H1 (cell line): Measurements from ENCODE around the gene BIRC2. TPM values are rescaled to one million over a fixed set of nuclear protein-coding genes. Genes with fewer than 3 reads are reported as not detected.

Source experiments
- CTCF ChIA-PET: fragments of 300-600 bp; sonication (Branson Sonifier 250); formaldehyde crosslinking; loops from one replicate; lab custom pipeline; 2021; ENCODE audit not compliant: partially characterized antibody; lab: Charles Lee
- POLR2A ChIA-PET: fragments of 300-600 bp; sonication (Branson Sonifier 250); formaldehyde crosslinking; loops from one replicate; lab custom pipeline; 2021; ENCODE audit warnings: inconsistent platforms; ENCODE audit not compliant: partially characterized antibody; lab: Charles Lee
- DNase-seq, 2 experiments: peaks; one replicate each; pipeline versions ENCODE4 v3.0.0 to v3.0.0-alpha.2; 2010 to 2022; ENCODE audit warnings: low spot score in 2 of 2, low read depth in 1 of 2, mixed read lengths in 1 of 2
- FAIRE-seq: peaks from 2 replicates; lab custom pipeline; 2011; peaks lifted over from hg19 to GRCh38; lab: Jason Lieb, UNC
- H2AFZ ChIP-seq: 2 replicates; pipeline ENCODE4 v1.8.1; 2012; ENCODE audit warnings: low read length, inconsistent platforms
- H2AK5ac ChIP-seq: 2 replicates; pipeline ENCODE4 v1.6.1; 2013; ENCODE audit warnings: low read depth, low read length
- H2BK120ac ChIP-seq: replicated peaks from 2 replicates; pipeline ENCODE3; 2013; ENCODE audit warnings: low read depth, low read length, inconsistent platforms
- H2BK12ac ChIP-seq: 2 replicates; pipeline ENCODE4 v1.6.1; 2013; ENCODE audit warnings: low read depth, low read length
- H2BK15ac ChIP-seq: 2 replicates; pipeline ENCODE4 v1.6.1; 2013; ENCODE audit warnings: low read length
- H2BK20ac ChIP-seq: 2 replicates; pipeline ENCODE4 v1.6.1; 2013; ENCODE audit warnings: low read length
- H2BK5ac ChIP-seq: 2 replicates; pipeline ENCODE4 v1.6.1; 2013; ENCODE audit warnings: low read depth, low read length
- H3K14ac ChIP-seq: 2 replicates; pipeline ENCODE4 v1.6.1; 2013; ENCODE audit warnings: inconsistent platforms; ENCODE audit not compliant: insufficient read length
- H3K18ac ChIP-seq: 2 replicates; pipeline ENCODE4 v1.6.1; 2013; ENCODE audit warnings: low read length; ENCODE audit errors: extremely low read depth
- H3K23ac ChIP-seq: 2 replicates; pipeline ENCODE4 v1.6.1; 2013; ENCODE audit warnings: inconsistent platforms; ENCODE audit not compliant: insufficient read length
- H3K23me2 ChIP-seq: 2 replicates; pipeline ENCODE4 v1.6.1; 2013; ENCODE audit warnings: low read depth, low read length
- H3K27ac ChIP-seq: 2 replicates; pipeline ENCODE4 v1.6.1; 2011; ENCODE audit warnings: low read depth, low read length, inconsistent platforms
- H3K27me3 ChIP-seq, 4 experiments: replicated peaks in 1 of 4; 1 replicate in 1 of 4; 2 replicates in 3 of 4; pipeline versions ENCODE4 v1.6.1 to v1.8.1; 2011 to 2013; ENCODE audit warnings: low read length in 3 of 4, mild to moderate bottlenecking in 3 of 4, inconsistent platforms in 2 of 4, mixed read lengths in 2 of 4, moderate library complexity in 1 of 4; ENCODE audit not compliant: control insufficient read depth in 3 of 4, insufficient read depth in 3 of 4; ENCODE audit errors: extremely low read depth in 1 of 4
- H3K36me3 ChIP-seq, 4 experiments: 2 replicates each; pipeline versions ENCODE4 v1.6.1 to v1.8.1; 2011 to 2013; ENCODE audit warnings: mild to moderate bottlenecking in 4 of 4, low read length in 3 of 4, moderate library complexity in 2 of 4, control low read depth in 1 of 4, inconsistent platforms in 1 of 4; ENCODE audit not compliant: insufficient read depth in 4 of 4, control insufficient read depth in 2 of 4
- H3K4ac ChIP-seq: replicated peaks from 2 replicates; pipeline ENCODE3; 2013; ENCODE audit warnings: low read length, low read depth, mixed read lengths, inconsistent platforms; ENCODE audit not compliant: insufficient read length
- H3K4me1 ChIP-seq, 4 experiments: replicated peaks in 1 of 4; 1 replicate in 1 of 4; 2 replicates in 3 of 4; pipeline versions ENCODE4 v1.6.1 to v1.8.1; 2011 to 2013; ENCODE audit warnings: low read length in 3 of 4, inconsistent platforms in 2 of 4, mixed read lengths in 1 of 4; ENCODE audit not compliant: insufficient read depth in 4 of 4, control insufficient read depth in 3 of 4
- H3K4me2 ChIP-seq, 2 experiments: 2 replicates each; pipeline versions ENCODE4 v1.6.1 to v1.8.1; 2011 to 2013; ENCODE audit warnings: low read depth in 2 of 2, low read length in 2 of 2, control low read depth in 1 of 2, inconsistent platforms in 1 of 2, mild to moderate bottlenecking in 1 of 2; ENCODE audit not compliant: insufficient read depth in 1 of 2
- H3K4me3 ChIP-seq, 4 experiments: fragments of 200-600, 300-600 bp in 1 of 4; sonication (generic), shearing (Covaris generic), sonication (Bioruptor Twin) in 1 of 4; 2 replicates each; pipeline versions ENCODE4 v1.5.1 to v1.8.1; 2011 to 2016; ENCODE audit warnings: low read length in 4 of 4, low read depth in 3 of 4, control low read depth in 2 of 4, inconsistent platforms in 2 of 4, mild to moderate bottlenecking in 2 of 4, mixed read lengths in 1 of 4, moderate library complexity in 1 of 4; ENCODE audit not compliant: insufficient read depth in 2 of 4; ENCODE audit errors: extremely low read depth in 1 of 4
- H3K56ac ChIP-seq: replicated peaks from 2 replicates; pipeline ENCODE3; 2013; ENCODE audit warnings: low read depth, mild to moderate bottlenecking, mixed read lengths, low read length, inconsistent platforms; ENCODE audit not compliant: insufficient read length
- H3K79me1 ChIP-seq: 2 replicates; pipeline ENCODE4 v1.6.1; 2013; ENCODE audit warnings: low read depth, low read length, control low read depth
- H3K79me2 ChIP-seq, 2 experiments: 2 replicates each; pipeline versions ENCODE4 v1.6.1 to v1.8.1; 2012 to 2013; ENCODE audit warnings: low read length in 2 of 2, mild to moderate bottlenecking in 2 of 2, inconsistent platforms in 1 of 2; ENCODE audit not compliant: insufficient read depth in 2 of 2, control insufficient read depth in 1 of 2
- H3K9ac ChIP-seq, 4 experiments: replicated peaks in 1 of 4; 1 replicate in 1 of 4; 2 replicates in 3 of 4; pipeline versions ENCODE4 v1.6.1 to v1.8.1; 2011 to 2013; ENCODE audit warnings: low read depth in 3 of 4, low read length in 3 of 4, control low read depth in 2 of 4, mild to moderate bottlenecking in 2 of 4, moderate library complexity in 2 of 4, inconsistent platforms in 1 of 4; ENCODE audit errors: extremely low read depth in 1 of 4
- H3K9me3 ChIP-seq, 2 experiments: 2 replicates each; pipeline versions ENCODE4 v1.6.1 to v1.8.1; 2012 to 2013; ENCODE audit warnings: mild to moderate bottlenecking in 2 of 2, moderate library complexity in 2 of 2, control low read depth in 1 of 2, inconsistent platforms in 1 of 2, low read depth in 1 of 2, low read length in 1 of 2, mixed read lengths in 1 of 2; ENCODE audit not compliant: insufficient read depth in 2 of 2
- H4K20me1 ChIP-seq, 2 experiments: replicated peaks in 1 of 2; 2 replicates each; pipeline versions ENCODE3 to v1.8.1; 2011 to 2013; ENCODE audit warnings: inconsistent platforms in 2 of 2, low read length in 2 of 2, mild to moderate bottlenecking in 1 of 2; ENCODE audit not compliant: insufficient read depth in 2 of 2, control insufficient read depth in 1 of 2
- H4K5ac ChIP-seq: 2 replicates; pipeline ENCODE4 v1.6.1; 2013; ENCODE audit warnings: low read length, low read depth, mixed read lengths, inconsistent platforms; ENCODE audit not compliant: insufficient read length
- H4K8ac ChIP-seq: 2 replicates; pipeline ENCODE4 v1.8.0; 2013; ENCODE audit warnings: mild to moderate bottlenecking, moderate library complexity, low read length, inconsistent platforms; ENCODE audit not compliant: insufficient read depth; ENCODE audit errors: extremely low read depth
- H4K91ac ChIP-seq: replicated peaks from 2 replicates; pipeline ENCODE3; 2013; ENCODE audit warnings: low read length, mixed read lengths, inconsistent platforms; ENCODE audit not compliant: insufficient read length
- CBX8 ChIP-seq: fragments of 300-800, 300-1000 bp; sonication (generic); IDR thresholded peaks from 2 replicates; pipeline ENCODE4 v1.7.1; 2016; ENCODE audit warnings: low read depth, low read length, borderline replicate concordance
- EP300 ChIP-seq, 2 experiments: IDR thresholded peaks; 1 replicate in 1 of 2; 2 replicates in 1 of 2; pipeline ENCODE4 v1.6.1; 2011 to 2012; ENCODE audit warnings: low read depth in 2 of 2, low read length in 2 of 2, mild to moderate bottlenecking in 2 of 2, borderline replicate concordance in 1 of 2, inconsistent platforms in 1 of 2, moderate library complexity in 1 of 2
- HDAC2 ChIP-seq, 2 experiments: fragments of 300-600 bp in 1 of 2; sonication (generic) in 1 of 2; IDR thresholded peaks; 2 replicates each; pipeline ENCODE4 v1.6.1; 2011 to 2012; ENCODE audit warnings: low read depth in 2 of 2, low read length in 2 of 2, mild to moderate bottlenecking in 2 of 2, moderate library complexity in 2 of 2, borderline replicate concordance in 1 of 2, inconsistent platforms in 1 of 2
- HDAC6 ChIP-seq: IDR thresholded peaks from one replicate; pipeline ENCODE4 v1.7.1; 2012; ENCODE audit warnings: low read depth, mild to moderate bottlenecking, inconsistent platforms, low read length, moderate library complexity
- KDM4A ChIP-seq: IDR thresholded peaks from one replicate; pipeline ENCODE4 v1.7.1; 2012; ENCODE audit warnings: low read depth, mild to moderate bottlenecking, moderate library complexity, low read length, inconsistent platforms; ENCODE audit not compliant: severe bottlenecking
- NRF1 ChIP-seq: IDR thresholded peaks from 2 replicates; pipeline ENCODE4 v1.6.1; 2011; ENCODE audit warnings: mild to moderate bottlenecking, low read depth, low read length, improper control_type of control experiment
- RNF2 ChIP-seq: fragments of 200-900, 300-1000 bp; sonication (generic); IDR thresholded peaks from 2 replicates; pipeline ENCODE4 v1.7.1; 2016; ENCODE audit warnings: borderline replicate concordance, low read depth, mild to moderate bottlenecking, antibody characterized with exemption, low read length; ENCODE audit not compliant: poor library complexity, severe bottlenecking; ENCODE audit errors: missing control alignments
- RXRA ChIP-seq: IDR thresholded peaks from 2 replicates; pipeline ENCODE4 v1.6.1; 2011; ENCODE audit warnings: low read depth, mild to moderate bottlenecking, low read length, moderate library complexity; ENCODE audit not compliant: insufficient read depth
- SP2 ChIP-seq: IDR thresholded peaks from 2 replicates; pipeline ENCODE4 v1.6.1; 2012; ENCODE audit warnings: mild to moderate bottlenecking, low read length, inconsistent platforms
- SP4 ChIP-seq: IDR thresholded peaks from 2 replicates; pipeline ENCODE4 v1.6.1; 2012; ENCODE audit warnings: low read length, inconsistent platforms
- SRF ChIP-seq: IDR thresholded peaks from 2 replicates; pipeline ENCODE4 v1.6.1; 2011; ENCODE audit warnings: mild to moderate bottlenecking, low read depth, low read length, moderate library complexity
- TBP ChIP-seq: IDR thresholded peaks from 2 replicates; pipeline ENCODE4 v1.6.1; 2011; ENCODE audit warnings: low read depth, low read length, improper control_type of control experiment
- WGBS, 2 experiments: shearing (Covaris generic) in 1 of 2; methylation state at CpG; one replicate each; pipeline versions ENCODE4 v1.1.6 to v1.1.7; 2013 to 2015; ENCODE audit warnings: low lambda C conversion rate in 2 of 2, mixed read lengths in 2 of 2, inconsistent platforms in 1 of 2, low coverage in 1 of 2, missing lambda C conversion rate in 1 of 2; ENCODE audit not compliant: insufficient replicate concordance in 2 of 2, insufficient coverage in 1 of 2, insufficient read length in 1 of 2; ENCODE audit errors: extremely low coverage in 1 of 2, missing lambda C conversion rate in 1 of 2; 5-methylcytosine and 5-hydroxymethylcytosine counted together
- polyA plus RNA-seq, 7 experiments: library from polyadenylated mRNA; depleted of rRNA in 3 of 7; stranded (reverse) in 5 of 7; unstranded in 2 of 7; fragments of >200 nt in 5 of 7; fragments of 200-250 nt in 2 of 7; gene quantifications; 1 replicate in 5 of 7; 2 replicates in 1 of 7; 4 replicates in 1 of 7; pipeline versions ENCODE4 v1.2.1 to v1.2.3, GENCODE V29; 2011 to 2013; ENCODE audit warnings: missing spikeins in 2 of 7, mixed read lengths in 2 of 7
- total RNA-seq: library from RNA; stranded (reverse); fragmentation: NEBNext Ultra II Directional; extraction: Animal tissue kit (Norgen Biotek cat#: 25700); gene quantifications from 2 replicates; pipeline ENCODE4 v1.2.1, GENCODE V29; 2021
- TF ChIP-seq, protein P1 (sequence below): IDR thresholded peaks from 2 replicates; pipeline ENCODE4 v1.6.1; 2012; ENCODE audit warnings: inconsistent platforms

The BIRC2 gene
- total and polyA plus RNA-seq, 2 of the 8 experiments (the other 6 are each of a cell fraction or from before 2014, with no cell fraction given), result 18.4 to 24.7 TPM

DNA sequence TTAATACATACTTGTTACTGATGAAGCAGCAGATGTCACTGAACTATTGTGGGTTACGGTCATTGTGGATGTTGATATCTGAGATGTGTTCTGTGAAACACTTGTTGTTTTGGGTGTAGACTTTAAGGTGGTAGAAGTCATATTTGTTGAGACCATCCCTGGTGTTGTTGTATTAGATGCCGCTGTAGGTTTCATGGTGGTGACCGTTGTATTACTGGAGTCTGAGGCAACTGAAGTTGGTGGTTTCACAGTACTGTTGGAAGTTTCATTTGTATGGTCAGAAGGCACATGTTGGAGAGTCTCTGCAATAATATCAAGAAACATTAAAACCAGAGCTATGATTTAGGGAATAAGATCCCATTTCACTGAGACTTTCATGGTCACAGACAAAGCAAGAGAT lies 54.9 kb downstream of the BIRC2 start:
- no peak for FAIRE-seq

More for the DNA sequence above, 54.9 kb downstream of the BIRC2 start:
- H3K4me2 ChIP-seq, result no peak overlapping the region
- no peak overlapping the region for H4K91ac ChIP-seq
- no peaks in the 10 kb centered on the region for H4K20me1 ChIP-seq
- H2AK5ac ChIP-seq, result no peak overlapping the region
- POLR2A ChIA-PET, result no interaction called here
- H3K18ac ChIP-seq, result no peak overlapping the region
- H3K23ac ChIP-seq, result no peak overlapping the region
- no peaks in the 10 kb centered on the region for H3K27me3 ChIP-seq
- CTCF ChIA-PET, result interaction anchor here (1.2 to 12.4 kb wide), 3 partner anchors 10 to 21 kb away, joined by 3 to 115 read pairs (median 4); no protein-coding TSS in a partner anchor
- no peak overlapping the region for H4K8ac ChIP-seq
- WGBS, 2 experiments, result 96% methylated on average over 3 of the region's 3 CpGs; no CpG with 5 or more reads in 1 of the 2 experiments
- no peak overlapping the region for H3K56ac ChIP-seq
- H3K9ac ChIP-seq, result no peak overlapping the region
- H3K79me2 ChIP-seq, result peaks cover 0 to 6% of the 10 kb centered on the region in 2 experiments; a peak in 1 of 4 replicates
- H3K4ac ChIP-seq, result no peak overlapping the region
- H2BK20ac ChIP-seq, result no peak overlapping the region
- H3K23me2 ChIP-seq, result no peaks in the 10 kb centered on the region
- no peak overlapping the region for H3K27ac ChIP-seq
- no peak for TF ChIP-seq SRF
- TF ChIP-seq, protein P1, sequence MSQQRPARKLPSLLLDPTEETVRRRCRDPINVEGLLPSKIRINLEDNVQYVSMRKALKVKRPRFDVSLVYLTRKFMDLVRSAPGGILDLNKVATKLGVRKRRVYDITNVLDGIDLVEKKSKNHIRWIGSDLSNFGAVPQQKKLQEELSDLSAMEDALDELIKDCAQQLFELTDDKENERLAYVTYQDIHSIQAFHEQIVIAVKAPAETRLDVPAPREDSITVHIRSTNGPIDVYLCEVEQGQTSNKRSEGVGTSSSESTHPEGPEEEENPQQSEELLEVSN, result no peak
- TF ChIP-seq HDAC2 (IDR thresholded peaks at IDR 0.05; ENCODE audit: borderline replicate concordance in 1 of 2, low read depth in 2 of 2, low read length in 2 of 2), result no peak
- TF ChIP-seq RXRA, result no peak
- TF ChIP-seq KDM4A, result no peak
- no peak for TF ChIP-seq SP4
- TF ChIP-seq TBP, result no peak
- TF ChIP-seq HDAC6, result no peak
- no peak for TF ChIP-seq RNF2
- no peak for TF ChIP-seq SP2
- TF ChIP-seq NRF1, result no peak
- no peak for TF ChIP-seq CBX8
- TF ChIP-seq EP300 (IDR thresholded peaks at IDR 0.05; ENCODE audit: borderline replicate concordance in 1 of 2, low read depth in 2 of 2, low read length in 2 of 2), result no peak
- H2BK5ac ChIP-seq, result no peak overlapping the region
- H4K5ac ChIP-seq, result no peak overlapping the region
- no peak overlapping the region for H2AFZ ChIP-seq
- no peak overlapping the region for H2BK15ac ChIP-seq
- peaks cover 0 to 17% (median 4%) of the 10 kb centered on the region in 4 experiments; a peak in 4 of 8 replicates for H3K36me3 ChIP-seq
- no peak overlapping the region for H2BK12ac ChIP-seq
- H3K14ac ChIP-seq, result no peak overlapping the region
- H3K4me1 ChIP-seq, result no peaks in the 10 kb centered on the region
- H2BK120ac ChIP-seq, result no peak overlapping the region
- H3K4me3 ChIP-seq, result no peak overlapping the region
- H3K9me3 ChIP-seq, result no peaks in the 10 kb centered on the region
- H3K79me1 ChIP-seq, result peaks cover 2% of the 10 kb centered on the region; the same call in 1 of the 2 replicates
- no peak for DNase-seq
